ENCODE measurements around the gene ANK3. TPM values are rescaled to one million over a fixed set of nuclear protein-coding genes. Genes with fewer than 3 reads are reported as not detected.

Gene ANK3
- total RNA-seq, 4 donors from 2014 or later: 125 to 171 (median 149) TPM

GRCh38 chr10:60230892-60231291, 158.8 kb downstream of the ANK3 start:
- ATAC-seq (no peak), DNase-seq (no peak)
- Histone ChIP-seq H3K27me3 (no peaks in the 10 kb centered on the region), H3K9me3 (no peaks in the 10 kb centered on the region), H3K27ac (no peak overlapping the region), H3K36me3 (no peaks in the 10 kb centered on the region), H3K4me1 (no peaks in the 10 kb centered on the region), H3K4me3 (no peak overlapping the region)
- in situ Hi-C loops (cut with MboI; ENCODE audit: low sequenced_read_pairs in 4 of 4): no loop called here
- intact Hi-C loops (cut with DNase I; ENCODE audit: low total_unique reads): no loop called here
- no peak for TF ChIP-seq CTCF (IDR thresholded peaks at IDR 0.05 in 4 of 5, conservative IDR thresholded peaks at IDR 0.05 in 1 of 5)
- no peak for TF ChIP-seq POLR2A (IDR thresholded peaks at IDR 0.05)

- no peaks in the 10 kb centered on the region for H3K9me3 ChIP-seq
- no peaks in the 10 kb centered on the region for H3K27me3 ChIP-seq
- in situ Hi-C loops (cut with MboI; ENCODE audit: low sequenced_read_pairs in 4 of 4) (no loop called here), intact Hi-C loops (cut with DNase I; ENCODE audit: low total_unique reads) (no loop called here)
- H3K36me3 ChIP-seq: no peaks in the 10 kb centered on the region
- no peak for ATAC-seq
- TF ChIP-seq CTCF (IDR thresholded peaks at IDR 0.05 in 4 of 5, conservative IDR thresholded peaks at IDR 0.05 in 1 of 5) (no peak), POLR2A (IDR thresholded peaks at IDR 0.05) (no peak)
- DNase-seq: no peak
- H3K27ac ChIP-seq: no peak overlapping the region
- no peak overlapping the region for H3K4me3 ChIP-seq
- H3K4me1 ChIP-seq: peaks cover 0 to 6% of the 10 kb centered on the region in 2 donors
These were observed 165.5 kb downstream of the ANK3 start for GRCh38 chr10:60224066-60224705.

GRCh38 chr10:60222047-60222446, 167.6 kb downstream of the ANK3 start:
- Histone ChIP-seq H3K27me3 (no peaks in the 10 kb centered on the region), H3K27ac (no peak overlapping the region), H3K9me3 (no peaks in the 10 kb centered on the region), H3K4me1 (peaks cover 0 to 6% of the 10 kb centered on the region in 2 donors), H3K36me3 (no peaks in the 10 kb centered on the region), H3K4me3 (no peak overlapping the region)
- TF ChIP-seq POLR2A (IDR thresholded peaks at IDR 0.05) (no peak), CTCF (IDR thresholded peaks at IDR 0.05 in 4 of 5, conservative IDR thresholded peaks at IDR 0.05 in 1 of 5) (no peak)
- intact Hi-C loops (cut with DNase I; ENCODE audit: low total_unique reads) (no loop called here), in situ Hi-C loops (cut with MboI; ENCODE audit: low sequenced_read_pairs in 4 of 4) (no loop called here)
- DNase-seq: no peak
- ATAC-seq: no peak

GRCh38 chr10:60212195-60212594, 177.5 kb downstream of the ANK3 start:
- ATAC-seq (no peak), DNase-seq (no peak)
- H3K9me3 ChIP-seq: no peaks in the 10 kb centered on the region
- H3K36me3 ChIP-seq: no peaks in the 10 kb centered on the region
- TF ChIP-seq POLR2A (IDR thresholded peaks at IDR 0.05) (no peak), CTCF (IDR thresholded peaks at IDR 0.05 in 4 of 5, conservative IDR thresholded peaks at IDR 0.05 in 1 of 5) (no peak)
- H3K27ac ChIP-seq: no peak overlapping the region
- H3K27me3 ChIP-seq: no peaks in the 10 kb centered on the region
- in situ Hi-C loops (cut with MboI; ENCODE audit: low sequenced_read_pairs in 4 of 4): loop anchor here in 1 of 4 donors (5.0 kb wide), 1 partner anchor 115 kb away; no protein-coding TSS in a partner anchor
- intact Hi-C loops (cut with DNase I; ENCODE audit: low total_unique reads): no loop called here
- H3K4me1 ChIP-seq: peaks cover 0 to 4% of the 10 kb centered on the region in 2 donors
- no peak overlapping the region for H3K4me3 ChIP-seq
